GM23248 (cell line): ENCODE measurements around the gene KCTD1. TPM values are rescaled to one million over a fixed set of nuclear protein-coding genes. Genes with fewer than 3 reads are reported as not detected.
A peak's percentile ranks its signal among the peaks of the same experiment; 100 is the strongest.

Source experiments
- DNase-seq: peaks from one replicate; pipeline ENCODE4 v3.0.0-alpha.2; 2015
- H2AFZ ChIP-seq: fragments of 200-600 bp; sonication (generic); 2 replicates; pipeline ENCODE4 v1.6.1; 2016; ENCODE audit warnings: antibody characterized with exemption
- H3F3A ChIP-seq: fragments of 200-600 bp; sonication (generic); 2 replicates; pipeline ENCODE4 v1.6.1; 2016; ENCODE audit warnings: mild to moderate bottlenecking, antibody characterized with exemption, mixed run types; ENCODE audit not compliant: insufficient read depth
- H3K27ac ChIP-seq: fragments of 200-600 bp; sonication (generic); 2 replicates; pipeline ENCODE4 v1.5.1; 2016; ENCODE audit warnings: mild to moderate bottlenecking
- H3K27me3 ChIP-seq: fragments of 200-600 bp; sonication (generic); replicated peaks from 2 replicates; pipeline ENCODE4 v1.6.1; 2016; ENCODE audit warnings: mild to moderate bottlenecking; ENCODE audit not compliant: insufficient read depth
- H3K36me3 ChIP-seq: fragments of 200-600 bp; sonication (generic); 2 replicates; pipeline ENCODE4 v1.6.1; 2016; ENCODE audit warnings: low read depth, mild to moderate bottlenecking
- H3K4me1 ChIP-seq: fragments of 200-600 bp; sonication (generic); 2 replicates; pipeline ENCODE4 v1.6.1; 2016; ENCODE audit warnings: mild to moderate bottlenecking; ENCODE audit not compliant: insufficient read depth
- H3K4me2 ChIP-seq: fragments of 200-600 bp; sonication (generic); one replicate; pipeline ENCODE4 v1.6.1; 2016; ENCODE audit warnings: mild to moderate bottlenecking; ENCODE audit not compliant: unreplicated experiment
- H3K4me3 ChIP-seq: fragments of 200-600 bp; sonication (generic); 2 replicates; pipeline ENCODE4 v1.5.1; 2016; ENCODE audit warnings: mild to moderate bottlenecking
- H3K79me2 ChIP-seq: fragments of 200-600 bp; sonication (generic); 2 replicates; pipeline ENCODE4 v1.6.1; 2016; ENCODE audit warnings: mild to moderate bottlenecking; ENCODE audit not compliant: insufficient read depth
- H3K9ac ChIP-seq: fragments of 200-600 bp; sonication (generic); 2 replicates; pipeline ENCODE4 v1.6.1; 2016; ENCODE audit warnings: mild to moderate bottlenecking
- H3K9me2 ChIP-seq: fragments of 200-600 bp; sonication (generic); 2 replicates; pipeline ENCODE4 v1.6.1; 2016; ENCODE audit warnings: mixed run types, mild to moderate bottlenecking, moderate library complexity; ENCODE audit not compliant: insufficient read depth
- H3K9me3 ChIP-seq: fragments of 200-600 bp; sonication (generic); one replicate; pipeline ENCODE4 v1.6.1; 2017; ENCODE audit warnings: low read depth
- H4K20me1 ChIP-seq: fragments of 200-600 bp; sonication (generic); 2 replicates; pipeline ENCODE4 v1.6.0; 2016; ENCODE audit not compliant: insufficient read depth
- EZH2 ChIP-seq: fragments of 200-600 bp; sonication (generic); IDR thresholded peaks from 2 replicates; pipeline ENCODE4 v1.6.1; 2018; ENCODE audit warnings: antibody characterized with exemption, mild to moderate bottlenecking; ENCODE audit not compliant: insufficient read depth, poor library complexity, severe bottlenecking
- EZH2phosphoT487 ChIP-seq: fragments of 200-600 bp; sonication (generic); IDR thresholded peaks from 2 replicates; pipeline ENCODE4 v1.6.1; 2018; ENCODE audit warnings: antibody characterized with exemption, moderate library complexity, mild to moderate bottlenecking, low read depth; ENCODE audit not compliant: insufficient read depth
- whole genome bisulfite sequencing, 2 experiments: methylation state at CpG; one replicate each; pipeline ENCODE4 v1.1.6; 2015 to 2017; ENCODE audit warnings: low lambda C conversion rate in 2 of 2, low coverage in 1 of 2; ENCODE audit errors: missing lambda C conversion rate in 2 of 2; 5-methylcytosine and 5-hydroxymethylcytosine counted together
- in situ Hi-C: fragments of 300-500 bp; cut with MboI; formaldehyde crosslinking; loops from 2 replicates; pipeline ENCODE4 v1.15.0; 2020
- polyA plus RNA-seq: library from polyadenylated mRNA; unstranded; fragments of >200 nt; fragmentation: Nextera tagmentation; extraction: Ambion mirVana; gene quantifications from 2 replicates; pipeline ENCODE4 v1.2.1, GENCODE V29; 2016
- total RNA-seq: library from RNA; depleted of rRNA; stranded (reverse); fragments of >200 nt; shearing (Covaris generic); gene quantifications from 2 replicates; pipeline ENCODE4 v1.2.3, GENCODE V29; 2014

The KCTD1 gene
- total and polyA plus RNA-seq, 2 experiments from 2014 or later = 5.7 to 17.9 TPM

DNA sequence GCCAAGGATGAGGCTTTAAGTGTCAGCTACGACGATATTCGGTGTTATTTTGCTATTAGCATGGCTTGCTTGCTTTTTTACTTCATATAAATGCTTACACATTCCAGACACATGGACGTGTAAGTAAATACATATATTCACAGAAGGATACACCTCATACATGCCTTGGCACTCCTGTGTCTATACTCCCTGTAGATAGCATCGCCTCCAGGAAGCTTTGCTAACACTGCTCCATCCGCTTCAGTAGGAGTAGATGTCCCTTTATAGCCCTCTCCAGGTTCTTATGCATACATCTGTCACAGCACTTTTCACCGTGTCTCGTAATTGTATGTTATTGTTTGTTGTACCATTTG lies 27.5 kb upstream of the KCTD1 start:
- no peaks in the 10 kb centered on the region for H3K36me3 ChIP-seq
- no peaks in the 10 kb centered on the region for H3K9me3 ChIP-seq
- H3K4me1 ChIP-seq = peaks cover 7% of the 10 kb centered on the region; the same call in 1 of the 2 replicates
- no peak overlapping the region for H3K27ac ChIP-seq
- in situ Hi-C loops = no loop called here
- 37 to 38% methylated on average over 8 of the region's 8 CpGs for WGBS, 2 experiments
- no peak for TF ChIP-seq EZH2phosphoT487
- TF ChIP-seq EZH2 = no peak
- peak overlapping the region; percentile 65 for H3K9ac ChIP-seq
- no peaks in the 10 kb centered on the region for H4K20me1 ChIP-seq
- peak overlapping the region; percentile 67 for H2AFZ ChIP-seq
- peak overlapping the region; percentile 66 for H3K4me3 ChIP-seq
- no peaks in the 10 kb centered on the region for H3F3A ChIP-seq
- H3K79me2 ChIP-seq = no peaks in the 10 kb centered on the region
- peaks cover 21% of the 10 kb centered on the region for H3K27me3 ChIP-seq
- no peak for DNase-seq
- no peaks in the 10 kb centered on the region for H3K9me2 ChIP-seq
- H3K4me2 ChIP-seq = peak overlapping the region; percentile 76

DNA sequence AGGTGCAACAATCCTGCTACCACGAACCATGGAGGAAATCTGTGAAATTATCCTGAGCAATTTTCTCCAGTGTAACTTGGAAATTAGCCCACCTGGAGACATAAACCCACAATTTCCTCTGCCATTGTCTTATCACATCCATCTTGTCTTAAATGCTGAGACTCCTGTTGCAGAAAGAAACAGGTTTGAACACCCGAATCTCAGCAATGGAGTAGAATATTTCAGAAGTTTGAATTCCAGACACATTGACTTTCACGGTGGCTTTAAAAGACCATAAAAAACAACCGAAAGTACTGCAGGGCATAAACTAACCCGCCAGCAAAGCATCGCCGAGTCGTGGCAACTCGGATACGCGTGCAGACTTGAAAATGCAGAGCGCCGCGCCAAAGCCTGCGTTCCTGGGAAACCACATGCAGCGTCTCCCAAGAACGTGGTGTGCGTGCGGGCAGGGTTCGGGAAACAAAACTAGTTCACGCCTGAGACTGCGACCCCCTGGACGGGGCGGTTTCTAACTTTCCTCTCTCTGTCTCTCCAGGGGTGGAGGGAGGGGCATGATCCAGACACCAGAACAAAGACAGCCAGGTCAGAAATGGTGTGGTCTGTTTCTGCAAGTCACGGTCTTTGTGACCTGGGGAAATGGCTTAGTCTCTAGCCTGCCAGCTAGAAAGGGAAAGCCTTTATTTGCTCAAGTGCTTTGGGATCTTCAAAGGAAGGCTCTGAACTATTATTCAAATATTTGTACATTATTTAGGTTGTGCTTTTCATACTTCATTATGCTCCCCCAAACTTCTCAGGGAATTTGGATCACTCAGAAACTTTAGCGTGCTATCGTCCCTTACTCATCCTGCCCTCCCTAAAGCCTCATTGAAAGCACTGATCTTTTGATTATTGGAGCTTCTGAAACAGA lies 26.9 kb upstream of the KCTD1 start:
- Histone ChIP-seq H3K9ac (peak overlapping the region; percentile 65), H3K79me2 (no peaks in the 10 kb centered on the region), H3K9me2 (no peaks in the 10 kb centered on the region), H3K27ac (no peak overlapping the region), H4K20me1 (no peaks in the 10 kb centered on the region), H3K4me2 (peak overlapping the region; percentile 76), H3F3A (no peaks in the 10 kb centered on the region), H3K27me3 (peaks cover 21% of the 10 kb centered on the region), H3K4me3 (peak overlapping the region; percentile 66), H3K36me3 (no peaks in the 10 kb centered on the region), H3K4me1 (peaks cover 7% of the 10 kb centered on the region; the same call in 1 of the 2 replicates), H3K9me3 (no peaks in the 10 kb centered on the region), H2AFZ (peak overlapping the region; percentile 67)
- in situ Hi-C loops = no loop called here
- WGBS, 2 experiments = 6 to 7% methylated on average over 27 of the region's 27 CpGs
- TF ChIP-seq EZH2 (no peak), EZH2phosphoT487 (no peak)
- DNase-seq = peak; percentile 79

DNA sequence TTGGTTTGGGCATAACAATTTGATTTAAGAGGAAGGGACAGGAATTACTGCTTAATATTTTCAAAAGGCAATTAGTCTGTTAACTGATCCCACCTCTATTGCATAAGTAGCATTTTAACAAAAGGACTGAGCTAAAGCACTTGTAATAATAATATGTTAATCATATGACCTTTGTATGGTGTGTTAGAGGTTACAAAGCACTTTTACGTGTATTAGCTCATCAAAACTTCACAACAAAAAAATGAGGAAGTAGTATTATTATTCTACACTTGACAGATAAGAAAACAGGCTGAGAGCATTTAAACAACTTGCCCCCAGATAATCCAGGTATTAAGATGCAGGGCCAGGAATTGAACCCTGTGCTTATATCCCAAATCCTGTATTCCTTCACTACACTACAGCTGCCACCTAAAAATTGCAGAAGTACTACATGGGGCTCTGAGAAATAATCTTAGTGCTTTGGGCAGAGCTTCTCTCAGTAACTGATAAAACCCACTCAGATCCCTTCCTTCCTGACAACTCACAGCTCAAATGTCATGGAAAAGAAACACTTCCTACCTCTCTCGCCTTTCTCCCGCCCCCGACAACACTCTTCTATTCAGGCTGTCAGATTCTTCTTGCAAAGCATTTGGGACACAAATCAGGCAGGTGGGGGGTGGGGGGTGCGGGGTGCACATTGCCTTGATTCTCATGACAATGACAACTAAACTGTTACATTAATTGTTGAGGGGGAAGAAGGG lies 20.7 kb upstream of the KCTD1 start:
- Histone ChIP-seq H3K4me1 (no peaks in the 10 kb centered on the region), H3K27ac (no peak overlapping the region), H2AFZ (no peak overlapping the region), H3F3A (no peaks in the 10 kb centered on the region), H4K20me1 (no peaks in the 10 kb centered on the region), H3K4me3 (no peak overlapping the region), H3K79me2 (no peaks in the 10 kb centered on the region), H3K36me3 (no peaks in the 10 kb centered on the region), H3K9ac (no peak overlapping the region), H3K9me2 (no peaks in the 10 kb centered on the region), H3K27me3 (0 out of 2 replicates have a peak, but pooled peaks cover 6% of the 10 kb centered on the region), H3K4me2 (no peak overlapping the region), H3K9me3 (no peaks in the 10 kb centered on the region)
- 31 to 40% methylated on average over 5 of the region's 5 CpGs for WGBS, 2 experiments
- in situ Hi-C loops = no loop called here
- no peak for DNase-seq
- no peak for TF ChIP-seq EZH2
- no peak for TF ChIP-seq EZH2phosphoT487

DNA sequence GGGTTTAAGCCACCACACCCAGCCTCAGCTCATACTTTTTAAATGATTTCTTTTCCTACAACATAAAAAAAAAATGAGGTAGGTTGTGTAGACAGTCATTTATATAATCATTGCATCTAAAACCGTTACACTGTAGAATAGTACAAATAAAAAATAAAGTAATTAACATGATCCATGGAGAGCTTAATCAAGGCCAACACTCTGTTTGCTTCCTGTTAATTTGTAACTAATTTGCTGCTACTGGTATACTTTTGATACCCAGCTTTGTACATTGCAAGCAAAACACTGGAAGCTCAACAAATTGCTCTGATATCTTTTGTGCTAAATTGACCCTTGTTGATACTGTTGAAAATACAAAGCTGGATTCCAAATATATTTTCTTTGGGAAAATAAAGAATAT lies 20.2 kb upstream of the KCTD1 start:
- H3F3A ChIP-seq = no peaks in the 10 kb centered on the region
- 0 out of 2 replicates have a peak, but pooled peaks cover 6% of the 10 kb centered on the region for H3K27me3 ChIP-seq
- DNase-seq = no peak
- no peaks in the 10 kb centered on the region for H3K4me1 ChIP-seq
- no peak overlapping the region for H2AFZ ChIP-seq
- TF ChIP-seq EZH2phosphoT487 = no peak
- no peak for TF ChIP-seq EZH2
- no peaks in the 10 kb centered on the region for H3K9me3 ChIP-seq
- H4K20me1 ChIP-seq = no peaks in the 10 kb centered on the region
- WGBS, 2 experiments = 31 to 50% methylated on average over 1 of the region's 1 CpG
- H3K79me2 ChIP-seq = no peaks in the 10 kb centered on the region
- H3K27ac ChIP-seq = no peak overlapping the region
- no peak overlapping the region for H3K9ac ChIP-seq
- no peaks in the 10 kb centered on the region for H3K9me2 ChIP-seq
- H3K36me3 ChIP-seq = no peaks in the 10 kb centered on the region
- in situ Hi-C loops = no loop called here
- no peak overlapping the region for H3K4me2 ChIP-seq
- H3K4me3 ChIP-seq = no peak overlapping the region
